DND-41 (cell line): ENCODE data around the gene ZBTB39.
"Not testable (repeated sequence)": the region's sequence is repeated elsewhere in the genome, so short reads cannot be mapped to it uniquely, and the experiment has no call there.

ENCODE experiments used
- ATAC-seq: fragments of 200-7000 bp; cut with Tn5 transposase; 3 replicates; pipeline ENCODE4 v1.9.1; 2021; ENCODE audit warnings: low read depth; ENCODE audit not compliant: insufficient read depth
- DNase-seq: peaks from one replicate; pipeline ENCODE4 v3.0.0-alpha.2; 2020
- H2AFZ ChIP-seq: 2 replicates; pipeline ENCODE4 v1.6.0; 2012; ENCODE audit warnings: low read depth, low read length
- H3K27ac ChIP-seq: 2 replicates; pipeline ENCODE4 v1.5.1; 2012; ENCODE audit warnings: low read length, inconsistent platforms
- H3K27me3 ChIP-seq: fragments of 200-600 bp; sonication (generic); 2 replicates; pipeline ENCODE4 v1.6.0; 2012; ENCODE audit warnings: low read length, mild to moderate bottlenecking, inconsistent platforms; ENCODE audit not compliant: insufficient read depth, poor library complexity
- H3K36me3 ChIP-seq: 2 replicates; pipeline ENCODE4 v1.5.1; 2012; ENCODE audit warnings: low read length, inconsistent platforms; ENCODE audit not compliant: insufficient read depth
- H3K4me1 ChIP-seq: 2 replicates; pipeline ENCODE4 v1.5.1; 2012; ENCODE audit warnings: mild to moderate bottlenecking, low read length; ENCODE audit not compliant: insufficient read depth
- H3K4me2 ChIP-seq: 2 replicates; pipeline ENCODE4 v1.6.0; 2012; ENCODE audit warnings: mild to moderate bottlenecking, moderate library complexity, low read length, inconsistent platforms; ENCODE audit not compliant: insufficient read depth
- H3K4me3 ChIP-seq, 2 experiments: fragments of 200-600 bp in 1 of 2; shearing (Covaris generic) in 1 of 2; 2 replicates each; pipeline ENCODE4 v1.5.1; 2012 to 2016; ENCODE audit warnings: inconsistent platforms in 2 of 2, low read length in 2 of 2, mild to moderate bottlenecking in 2 of 2, low read depth in 1 of 2, moderate library complexity in 1 of 2
- H3K79me2 ChIP-seq: 2 replicates; pipeline ENCODE4 v1.6.0; 2012; ENCODE audit warnings: low read length, inconsistent platforms; ENCODE audit not compliant: insufficient read depth
- H3K9ac ChIP-seq: 2 replicates; pipeline ENCODE4 v1.6.0; 2012; ENCODE audit warnings: low read depth, mild to moderate bottlenecking, inconsistent platforms, low read length, moderate library complexity
- H3K9me3 ChIP-seq: 2 replicates; pipeline ENCODE4 v1.5.1; 2012; ENCODE audit warnings: low read length, moderate library complexity, mild to moderate bottlenecking, inconsistent platforms; ENCODE audit not compliant: insufficient read depth, severe bottlenecking
- H4K20me1 ChIP-seq: 2 replicates; pipeline ENCODE4 v1.6.0; 2012; ENCODE audit warnings: low read length; ENCODE audit not compliant: insufficient read depth
- CTCF ChIP-seq: IDR thresholded peaks from 2 replicates; pipeline ENCODE4 v1.5.1; 2012; ENCODE audit warnings: borderline replicate concordance, low read length, moderate library complexity, mild to moderate bottlenecking; ENCODE audit not compliant: poor library complexity, severe bottlenecking; ENCODE audit errors: extremely low read depth
- EZH2 ChIP-seq: IDR thresholded peaks from 3 replicates; pipeline ENCODE4 v1.6.1; 2012; ENCODE audit warnings: borderline replicate concordance, low read depth, mild to moderate bottlenecking, moderate library complexity, low read length, inconsistent platforms; ENCODE audit not compliant: severe bottlenecking

The ZBTB39 gene

GRCh38 chr12:56978397-56979138 is 27.8 kb downstream of the ZBTB39 start:
- H3K9ac ChIP-seq = no peak overlapping the region

DNA sequence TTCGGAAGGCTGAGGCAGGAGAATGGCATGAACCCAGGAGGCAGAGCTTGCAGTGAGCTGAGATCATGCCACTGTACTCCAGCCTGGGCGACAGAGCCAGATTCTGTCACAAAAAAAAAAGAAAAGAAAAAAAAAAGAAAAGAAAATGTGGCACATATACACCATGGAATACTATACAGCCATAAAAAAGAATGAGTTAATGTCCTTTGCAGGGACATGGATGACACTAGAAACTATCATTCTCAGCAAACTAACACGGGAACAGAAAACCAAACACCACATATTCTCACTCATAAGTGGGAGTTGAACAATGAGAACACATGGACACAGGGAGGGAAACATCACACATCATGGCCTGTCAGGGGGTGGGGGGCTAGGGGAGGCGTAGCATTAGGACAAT is 29.0 kb downstream of the ZBTB39 start:
- H3K4me2 ChIP-seq, H3K79me2 ChIP-seq, H2AFZ ChIP-seq, H4K20me1 ChIP-seq, H3K27me3 ChIP-seq, H3K9ac ChIP-seq, H3K4me3 ChIP-seq, H3K36me3 ChIP-seq, ATAC-seq, H3K9me3 ChIP-seq, H3K27ac ChIP-seq, H3K4me1 ChIP-seq, DNase-seq: not testable (repeated sequence)

More at GRCh38 chr12:56978397-56979138, 27.8 kb downstream of the ZBTB39 start:
- Histone ChIP-seq H2AFZ (no peak overlapping the region), H3K4me1 (no peaks in the 10 kb centered on the region), H3K4me2 (no peak overlapping the region), H3K4me3 (no peak overlapping the region), H3K27me3 (no peaks in the 10 kb centered on the region), H3K79me2 (no peaks in the 10 kb centered on the region), H3K9me3 (no peaks in the 10 kb centered on the region), H4K20me1 (no peaks in the 10 kb centered on the region), H3K27ac (no peak overlapping the region), H3K36me3 (no peaks in the 10 kb centered on the region)
- TF ChIP-seq CTCF (no peak), EZH2 (no peak)
- ATAC-seq = no peak
- DNase-seq = no peak

GRCh38 chr12:56974224-56974623 is 32.1 kb downstream of the ZBTB39 start:
- ATAC-seq, H3K36me3 ChIP-seq: not testable (repeated sequence)

DNA sequence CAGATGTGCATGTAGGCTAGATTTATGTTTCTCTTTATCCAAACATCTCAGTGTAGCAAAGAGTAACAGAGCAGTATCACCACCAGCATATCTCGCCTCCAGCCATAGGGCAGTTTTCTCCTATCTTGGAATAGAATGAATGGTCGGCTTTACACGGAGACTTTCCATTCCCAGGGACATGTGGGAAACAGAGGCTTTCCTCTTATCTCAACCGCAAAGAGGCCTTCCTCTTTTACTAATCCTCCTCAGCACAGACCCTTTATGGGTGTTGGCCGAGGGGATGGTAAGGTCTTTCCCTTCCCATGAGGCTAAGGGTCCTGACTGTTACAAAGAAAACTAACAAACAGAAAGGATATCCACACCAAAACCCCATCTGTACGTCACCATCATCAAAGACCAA is 37.4 kb downstream of the ZBTB39 start:
- DNase-seq, H4K20me1 ChIP-seq, H3K79me2 ChIP-seq, H3K36me3 ChIP-seq, H3K9me3 ChIP-seq, H3K4me1 ChIP-seq, H3K27me3 ChIP-seq, H3K4me2 ChIP-seq, ATAC-seq, H3K9ac ChIP-seq, H3K4me3 ChIP-seq, H3K27ac ChIP-seq, H2AFZ ChIP-seq: not testable (repeated sequence)

More at GRCh38 chr12:56974224-56974623, 32.1 kb downstream of the ZBTB39 start:
- H2AFZ ChIP-seq, H3K79me2 ChIP-seq, H3K27me3 ChIP-seq, H3K9ac ChIP-seq, H3K4me2 ChIP-seq, H4K20me1 ChIP-seq, H3K27ac ChIP-seq, H3K4me3 ChIP-seq, DNase-seq, H3K4me1 ChIP-seq, H3K9me3 ChIP-seq: not testable (repeated sequence)

DNA sequence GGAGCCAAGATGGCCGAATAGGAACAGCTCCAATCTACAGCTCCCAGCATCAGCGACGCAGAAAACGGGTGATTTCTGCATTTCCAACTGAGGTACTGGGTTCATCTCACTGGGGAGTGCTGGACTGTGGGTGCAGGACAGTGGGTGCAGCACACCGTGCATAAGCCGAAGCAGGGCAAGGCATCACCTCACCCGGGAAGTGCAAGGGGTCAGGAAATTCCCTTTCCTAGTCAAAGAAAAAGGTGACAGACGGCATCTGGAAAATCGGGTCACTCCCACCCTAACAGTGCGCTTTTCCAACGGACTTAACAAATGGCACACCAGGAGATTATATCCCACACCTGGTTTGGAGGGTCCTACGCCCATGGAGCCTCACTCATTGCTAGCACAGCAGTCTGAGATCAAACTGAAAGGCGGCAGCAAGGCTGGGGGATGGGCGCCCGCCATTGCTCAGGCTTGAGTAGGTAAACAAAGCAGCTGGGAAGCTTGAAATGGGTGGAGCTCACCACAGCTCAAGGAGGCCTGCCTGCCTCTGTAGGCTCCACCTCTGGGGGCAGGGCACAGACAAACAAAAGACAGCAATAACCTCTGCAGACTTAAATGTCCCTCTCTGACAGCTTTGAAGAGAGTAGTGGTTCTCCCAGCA is 40.2 kb downstream of the ZBTB39 start:
- not testable (repeated sequence) for H4K20me1 ChIP-seq, H3K36me3 ChIP-seq, ATAC-seq, H3K4me1 ChIP-seq, H3K79me2 ChIP-seq, H3K4me2 ChIP-seq, H2AFZ ChIP-seq, H3K27ac ChIP-seq, H3K4me3 ChIP-seq, DNase-seq, H3K9ac ChIP-seq, H3K9me3 ChIP-seq, H3K27me3 ChIP-seq

- H3K4me3 ChIP-seq, H3K36me3 ChIP-seq, DNase-seq, ATAC-seq, H3K4me2 ChIP-seq, H3K27me3 ChIP-seq, H3K27ac ChIP-seq, H2AFZ ChIP-seq, H4K20me1 ChIP-seq, H3K9ac ChIP-seq, H3K79me2 ChIP-seq, H3K9me3 ChIP-seq, H3K4me1 ChIP-seq: not testable (repeated sequence)
Measured at GRCh38 chr12:56965124-56965523, 41.2 kb downstream of the ZBTB39 start.

DNA sequence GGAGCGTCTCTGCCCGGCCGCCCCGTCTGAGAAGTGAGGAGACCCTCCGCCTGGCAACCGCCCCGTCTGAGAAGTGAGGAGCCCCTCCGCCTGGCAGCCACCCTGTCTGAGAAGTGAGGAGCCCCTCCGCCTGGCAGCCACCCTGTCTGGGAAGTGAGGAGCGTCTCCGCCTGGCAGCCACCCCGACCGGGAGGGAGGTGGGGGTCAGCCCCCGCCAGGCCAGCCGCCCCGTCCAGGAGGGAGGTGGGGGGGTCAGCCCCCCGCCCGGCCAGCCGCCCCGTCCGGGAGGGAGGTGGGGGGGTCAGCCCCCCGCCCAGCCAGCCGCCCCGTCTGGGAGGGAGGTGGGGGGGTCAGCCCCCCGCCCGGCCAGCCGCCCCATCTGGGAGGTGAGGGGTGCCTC is 42.8 kb downstream of the ZBTB39 start:
- not testable (repeated sequence) for DNase-seq, H3K4me3 ChIP-seq, H3K27me3 ChIP-seq, H3K4me1 ChIP-seq, ATAC-seq, H3K27ac ChIP-seq, H2AFZ ChIP-seq, H3K9ac ChIP-seq, H3K36me3 ChIP-seq, H4K20me1 ChIP-seq, H3K4me2 ChIP-seq, H3K79me2 ChIP-seq, H3K9me3 ChIP-seq
